ENCODE data around the gene TLR8. TPM values are rescaled to one million over a fixed set of nuclear protein-coding genes. Genes with fewer than 3 reads are reported as not detected.

Gene TLR8
- total RNA-seq, 3 donors from 2014 or later, result 0.29 to 2.3 (median 1.5) TPM

DNA sequence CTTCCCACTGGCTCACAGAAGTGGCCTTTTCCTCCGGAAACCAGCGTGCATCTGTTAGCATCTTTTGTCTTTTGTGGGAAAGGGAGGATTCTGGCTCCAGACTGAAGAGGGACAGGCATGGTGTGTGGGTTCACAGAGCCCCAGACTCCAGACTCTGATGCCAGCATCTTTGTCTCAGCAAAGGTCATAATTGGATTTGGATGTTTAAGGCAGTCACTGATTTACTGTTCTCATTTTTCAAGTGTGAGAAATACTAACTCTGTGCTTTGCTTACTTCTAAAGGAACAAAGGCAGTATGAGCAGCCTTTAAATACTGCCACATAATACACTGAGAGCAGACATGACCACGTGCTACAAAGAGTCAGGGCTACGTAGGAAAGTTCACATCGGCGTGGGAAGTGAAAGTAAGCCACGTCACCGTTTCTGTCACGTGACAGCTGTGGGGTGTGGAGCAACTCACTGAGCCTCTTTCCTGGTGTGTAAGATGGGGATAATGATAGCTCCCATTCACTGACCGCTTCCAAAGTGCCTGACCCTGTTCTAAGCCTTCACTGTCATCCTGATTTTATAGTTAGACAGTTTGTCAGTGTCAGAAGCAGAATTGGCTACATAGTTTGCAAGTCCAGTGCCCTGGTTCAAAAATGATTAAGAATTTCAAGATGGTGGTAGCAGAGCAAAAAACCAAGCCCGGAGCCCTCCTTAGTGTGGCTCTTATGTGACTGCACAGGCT, 43.7 kb downstream of the TLR8 start:
- H3K9me3 ChIP-seq, result no peaks in the 10 kb centered on the region
- intact Hi-C loops (cut with DNase I, micrococcal nuclease), result no loop called here
- peak; percentile 78 for ATAC-seq
- H3K4me3 ChIP-seq, result no peak overlapping the region
- H3K4me1 ChIP-seq (ENCODE audit: low read depth), result peaks cover 10% of the 10 kb centered on the region
- no peaks in the 10 kb centered on the region for H3K36me3 ChIP-seq (ENCODE audit: low read depth)
- peak; percentile 80 to 90 (median 88) for DNase-seq
- TF ChIP-seq, protein P1, sequence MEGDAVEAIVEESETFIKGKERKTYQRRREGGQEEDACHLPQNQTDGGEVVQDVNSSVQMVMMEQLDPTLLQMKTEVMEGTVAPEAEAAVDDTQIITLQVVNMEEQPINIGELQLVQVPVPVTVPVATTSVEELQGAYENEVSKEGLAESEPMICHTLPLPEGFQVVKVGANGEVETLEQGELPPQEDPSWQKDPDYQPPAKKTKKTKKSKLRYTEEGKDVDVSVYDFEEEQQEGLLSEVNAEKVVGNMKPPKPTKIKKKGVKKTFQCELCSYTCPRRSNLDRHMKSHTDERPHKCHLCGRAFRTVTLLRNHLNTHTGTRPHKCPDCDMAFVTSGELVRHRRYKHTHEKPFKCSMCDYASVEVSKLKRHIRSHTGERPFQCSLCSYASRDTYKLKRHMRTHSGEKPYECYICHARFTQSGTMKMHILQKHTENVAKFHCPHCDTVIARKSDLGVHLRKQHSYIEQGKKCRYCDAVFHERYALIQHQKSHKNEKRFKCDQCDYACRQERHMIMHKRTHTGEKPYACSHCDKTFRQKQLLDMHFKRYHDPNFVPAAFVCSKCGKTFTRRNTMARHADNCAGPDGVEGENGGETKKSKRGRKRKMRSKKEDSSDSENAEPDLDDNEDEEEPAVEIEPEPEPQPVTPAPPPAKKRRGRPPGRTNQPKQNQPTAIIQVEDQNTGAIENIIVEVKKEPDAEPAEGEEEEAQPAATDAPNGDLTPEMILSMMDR (IDR thresholded peaks at IDR 0.05), result no peak

DNA sequence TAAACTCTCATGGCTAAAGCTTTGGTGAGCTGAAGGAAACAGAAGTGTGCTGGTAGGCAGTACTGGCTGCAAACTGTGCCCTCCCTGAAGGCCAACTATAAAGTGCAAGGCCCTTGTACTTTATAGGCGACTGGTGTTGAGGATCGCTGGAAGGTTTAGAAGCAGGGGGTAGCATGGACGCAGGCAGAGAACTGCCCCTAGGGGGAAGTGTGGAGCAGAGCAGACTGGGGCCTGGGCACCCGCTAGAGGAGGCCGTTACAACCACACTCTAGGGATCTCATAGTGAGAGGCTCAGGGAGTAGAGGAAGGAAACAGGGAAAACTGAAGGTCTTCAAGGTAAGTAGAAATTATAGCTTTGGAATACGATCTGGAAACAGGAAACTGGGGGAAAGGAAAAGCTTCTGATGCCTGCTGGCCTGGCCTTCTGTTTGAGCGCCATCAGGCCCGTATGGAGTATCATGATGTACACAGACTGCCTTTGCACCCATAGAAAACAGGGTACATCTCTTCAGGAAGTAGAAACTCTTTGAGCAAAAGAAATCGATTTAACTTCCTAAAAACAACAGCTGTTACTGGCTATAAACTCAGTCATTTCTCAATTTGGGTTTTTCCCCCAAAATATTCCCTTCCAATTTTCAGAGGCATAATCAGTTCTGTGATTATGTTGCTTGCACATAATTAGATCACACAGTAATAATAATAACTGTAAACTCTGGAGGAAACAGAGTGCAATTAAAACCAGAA, 44.6 kb downstream of the TLR8 start:
- TF ChIP-seq, protein P1 (IDR thresholded peaks at IDR 0.05), result no peak
- Histone ChIP-seq H3K36me3 (ENCODE audit: low read depth) (no peaks in the 10 kb centered on the region), H3K4me3 (no peak overlapping the region), H3K4me1 (ENCODE audit: low read depth) (peaks cover 10% of the 10 kb centered on the region), H3K9me3 (no peaks in the 10 kb centered on the region)
- DNase-seq (peak; percentile 49 to 77 (median 56)), ATAC-seq (peak; percentile 64)
- intact Hi-C loops (cut with DNase I, micrococcal nuclease), result no loop called here

DNA sequence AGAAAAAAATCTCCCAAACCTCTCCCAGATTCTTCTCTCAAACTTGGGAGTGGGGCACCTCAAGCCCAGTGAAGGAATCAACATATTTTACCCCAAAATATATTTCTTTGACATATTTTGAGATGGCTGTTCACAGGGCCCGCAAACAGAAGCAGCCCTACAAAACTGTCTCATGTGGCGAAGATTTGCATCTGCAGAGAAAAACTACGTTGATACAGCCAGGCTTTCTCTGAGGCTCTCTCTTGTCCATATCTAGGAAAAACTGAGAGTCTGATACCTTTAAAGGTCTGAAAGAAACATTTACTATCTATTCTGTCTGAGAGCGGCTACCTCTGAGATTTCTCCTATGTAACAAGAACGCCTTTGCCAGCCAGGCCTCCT, 45.2 kb downstream of the TLR8 start:
- no peak overlapping the region for H3K4me3 ChIP-seq
- DNase-seq, result no peak
- peaks cover 10% of the 10 kb centered on the region for H3K4me1 ChIP-seq (ENCODE audit: low read depth)
- H3K9me3 ChIP-seq, result no peaks in the 10 kb centered on the region
- TF ChIP-seq, protein P1 (IDR thresholded peaks at IDR 0.05), result no peak
- no peaks in the 10 kb centered on the region for H3K36me3 ChIP-seq (ENCODE audit: low read depth)
- intact Hi-C loops (cut with DNase I, micrococcal nuclease), result no loop called here
- no peak for ATAC-seq

DNA sequence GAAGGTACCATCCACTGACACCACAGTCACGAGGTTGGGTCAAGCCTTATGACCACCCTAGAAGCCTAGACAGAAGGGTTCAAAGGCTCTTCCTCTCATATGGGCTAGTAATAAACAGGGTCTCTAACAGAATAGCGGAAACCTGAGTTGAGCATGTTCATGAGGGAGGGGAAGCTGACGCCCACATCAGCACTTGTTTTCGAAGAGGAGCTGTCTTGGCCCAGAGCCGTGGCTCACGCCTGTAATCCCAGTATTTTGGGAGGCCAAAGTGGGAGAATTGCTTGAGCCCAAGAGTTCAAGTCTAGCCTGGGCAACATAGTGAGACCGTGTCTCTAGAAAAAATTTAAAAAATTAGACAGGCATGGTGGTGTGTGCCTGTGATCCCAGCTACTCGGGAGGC, 47.0 kb downstream of the TLR8 start:
- DNase-seq (no peak), ATAC-seq (no peak)
- no peaks in the 10 kb centered on the region for H3K36me3 ChIP-seq (ENCODE audit: low read depth)
- H3K4me3 ChIP-seq, result no peak overlapping the region
- H3K9me3 ChIP-seq, result no peaks in the 10 kb centered on the region
- TF ChIP-seq, protein P1 (IDR thresholded peaks at IDR 0.05), result no peak
- H3K4me1 ChIP-seq (ENCODE audit: low read depth), result no peaks in the 10 kb centered on the region
- intact Hi-C loops (cut with DNase I, micrococcal nuclease), result no loop called here

DNA sequence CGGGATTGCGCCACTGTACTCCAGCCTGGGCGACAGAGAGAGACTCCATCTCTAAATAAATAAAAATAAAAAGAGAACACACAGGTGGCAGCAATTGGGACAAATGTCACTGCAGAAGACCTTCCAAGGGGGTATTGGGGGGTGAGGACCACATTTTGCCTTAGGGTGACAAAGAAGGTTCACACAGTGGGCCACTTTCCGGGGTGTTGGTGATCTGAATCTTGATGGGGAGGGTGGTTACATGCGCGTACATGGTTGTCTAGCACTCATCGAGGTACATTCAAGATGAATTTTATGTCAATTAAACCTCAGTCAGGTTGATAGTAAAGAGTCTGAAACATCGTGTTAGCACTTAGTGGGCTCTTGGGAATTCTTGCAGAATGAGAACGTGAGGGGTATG, 48.0 kb downstream of the TLR8 start:
- TF ChIP-seq, protein P1 (IDR thresholded peaks at IDR 0.05), result no peak
- intact Hi-C loops (cut with DNase I, micrococcal nuclease), result no loop called here
- no peak for ATAC-seq

More for the DNA sequence above, 48.0 kb downstream of the TLR8 start:
- no peaks in the 10 kb centered on the region for H3K4me1 ChIP-seq (ENCODE audit: low read depth)
- no peak for DNase-seq
- no peaks in the 10 kb centered on the region for H3K9me3 ChIP-seq
- no peak overlapping the region for H3K4me3 ChIP-seq
- H3K36me3 ChIP-seq (ENCODE audit: low read depth), result no peaks in the 10 kb centered on the region
